Left cardiac atrium (tissue), 4 donors: ENCODE results near the gene SLC35D1. TPM values are rescaled to one million over a fixed set of nuclear protein-coding genes. Genes with fewer than 3 reads are reported as not detected.
"Not testable (repeated sequence)": the region's sequence is repeated elsewhere in the genome, so short reads cannot be mapped to it uniquely, and the experiment has no call there.

Experiments used
- ATAC-seq, 2 donors: fragments of 200-7000 bp; cut with Tn5 transposase; one replicate each; pipeline ENCODE4 v1.9.1; 2020; ENCODE audit warnings: mild to moderate bottlenecking in 2 of 2, moderate library complexity in 2 of 2
- DNase-seq: peaks from one replicate; pipeline ENCODE4 v3.0.0-alpha.2; 2020
- intact Hi-C, 2 donors: fragments of 100-400 bp; cut with DNase I; formaldehyde crosslinking; loops; one replicate each; pipeline versions ENCODE4 v1.14.1 to v1.15.1; 2022 to 2023
- total RNA-seq, 2 donors: library from RNA; stranded (reverse); fragmentation: NEBNext Ultra II Directional; extraction: Animal tissue kit (Norgen Biotek cat#: 25700); gene quantifications; one replicate each; pipeline ENCODE4 v1.2.1, GENCODE V29; 2021
- donor health status: DM: no; HTN: yes; CAD: no.
- donor health status: DM: no; HTN: yes; CAD: no; lungs with severe emphysema.
- donor health status: DM: yes; HTN: yes; CAD: no.
- donor health status: Dilated cardiomyopathy.

Gene SLC35D1
- total RNA-seq, 2 donors from 2014 or later = 2.6 to 4.5 TPM

DNA sequence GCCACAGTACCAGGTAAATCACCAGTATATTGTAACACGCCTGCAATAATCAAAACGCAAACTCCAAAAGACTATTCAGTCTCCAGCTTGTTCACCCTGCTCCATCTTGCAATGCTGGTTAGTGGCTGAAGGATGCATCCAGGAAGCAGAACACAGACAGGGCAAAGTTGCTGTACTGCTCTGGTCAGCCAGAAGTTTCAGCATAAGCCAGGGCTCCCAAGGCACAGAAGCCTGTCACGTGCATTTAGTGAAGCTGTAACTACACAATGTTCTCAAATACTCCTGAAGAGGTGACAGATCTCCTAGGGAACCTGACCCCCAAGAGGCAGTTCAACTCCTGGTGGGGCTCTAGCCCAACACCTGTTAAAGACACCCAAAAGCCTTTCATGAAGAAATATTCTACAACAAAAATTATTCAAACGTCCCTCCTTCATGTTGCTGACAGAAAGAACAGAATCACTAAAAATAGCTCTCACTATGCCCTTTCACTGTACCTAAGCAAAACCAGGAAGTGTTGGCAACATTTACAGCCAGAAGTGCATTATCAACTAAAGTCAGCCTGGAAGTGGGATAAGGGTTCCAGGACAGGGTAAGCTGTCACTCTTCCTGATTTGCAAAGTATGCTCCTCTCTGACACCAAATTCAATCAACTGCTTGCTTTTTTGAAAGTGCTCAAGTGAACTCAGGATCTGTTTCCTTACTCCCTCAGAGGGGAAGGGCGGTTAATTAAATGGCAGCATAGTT is 52.1 kb downstream of the SLC35D1 start:
- no peak for DNase-seq

DNA sequence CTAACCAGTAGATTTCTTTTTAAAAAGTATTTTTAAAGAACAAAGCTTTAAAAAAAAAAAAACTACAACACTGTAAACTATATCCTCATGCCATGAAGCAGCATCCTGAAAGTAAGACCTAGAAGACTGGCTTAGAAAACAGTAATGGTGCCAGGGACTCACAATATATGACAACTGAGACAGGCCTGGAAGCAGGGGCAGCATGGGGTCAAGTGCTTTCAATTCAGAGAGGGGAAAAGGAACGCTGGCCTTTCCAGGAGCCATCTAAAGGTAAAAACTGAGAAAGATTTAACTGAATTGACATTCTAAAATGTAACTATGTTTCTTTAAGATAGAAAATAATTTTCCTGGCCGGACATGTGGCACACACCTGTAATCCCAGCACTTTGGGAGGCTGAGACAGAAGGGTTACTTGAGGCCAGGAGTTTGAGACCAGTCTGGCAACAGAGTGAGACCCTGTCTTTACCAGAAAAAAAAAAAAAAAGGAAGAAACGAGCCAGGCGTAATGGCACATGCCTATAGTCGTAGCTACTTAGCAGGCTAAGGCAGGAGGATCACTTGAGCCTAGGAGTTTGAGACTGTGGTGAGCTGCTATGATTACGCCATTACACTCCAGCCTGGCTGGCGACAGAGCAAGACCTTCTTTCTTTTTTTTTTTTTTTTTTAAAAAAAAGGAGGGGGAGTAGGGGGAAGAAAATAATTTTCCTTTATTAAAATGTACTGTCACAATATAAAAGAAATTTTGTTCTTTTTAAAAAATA is 54.1 kb downstream of the SLC35D1 start:
- intact Hi-C loops = loop anchor here (5.0 to 10.0 kb wide), 2 partner anchors 145 to 212 kb away; no protein-coding TSS in a partner anchor
- no peak for ATAC-seq

More for the DNA sequence above, 52.1 kb downstream of the SLC35D1 start:
- peak; percentile 65 to 66 for ATAC-seq
- intact Hi-C loops = no loop called here

DNA sequence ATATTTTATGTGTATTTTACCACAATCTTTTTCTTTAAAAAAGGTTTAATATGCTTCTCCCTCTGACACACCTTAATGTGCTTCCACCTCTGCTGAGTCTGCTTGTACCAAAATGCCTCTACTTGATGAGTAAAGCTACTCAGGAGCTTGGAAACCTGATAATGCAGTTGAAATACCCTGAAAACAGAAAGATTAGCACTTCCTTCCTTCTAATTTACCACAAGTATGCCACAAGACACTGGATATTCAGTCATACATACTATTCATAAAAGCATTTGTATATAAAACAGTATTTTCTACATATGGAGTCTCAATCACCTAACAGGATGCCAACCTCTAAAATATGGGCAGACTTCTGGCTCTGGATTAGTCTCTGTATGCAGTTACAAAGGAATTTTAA is 55.0 kb downstream of the SLC35D1 start:
- intact Hi-C loops = loop anchor here (5.0 to 10.0 kb wide), 2 partner anchors 146 to 213 kb away; no protein-coding TSS in a partner anchor

More for the DNA sequence above, 54.1 kb downstream of the SLC35D1 start:
- no peak for DNase-seq

DNA sequence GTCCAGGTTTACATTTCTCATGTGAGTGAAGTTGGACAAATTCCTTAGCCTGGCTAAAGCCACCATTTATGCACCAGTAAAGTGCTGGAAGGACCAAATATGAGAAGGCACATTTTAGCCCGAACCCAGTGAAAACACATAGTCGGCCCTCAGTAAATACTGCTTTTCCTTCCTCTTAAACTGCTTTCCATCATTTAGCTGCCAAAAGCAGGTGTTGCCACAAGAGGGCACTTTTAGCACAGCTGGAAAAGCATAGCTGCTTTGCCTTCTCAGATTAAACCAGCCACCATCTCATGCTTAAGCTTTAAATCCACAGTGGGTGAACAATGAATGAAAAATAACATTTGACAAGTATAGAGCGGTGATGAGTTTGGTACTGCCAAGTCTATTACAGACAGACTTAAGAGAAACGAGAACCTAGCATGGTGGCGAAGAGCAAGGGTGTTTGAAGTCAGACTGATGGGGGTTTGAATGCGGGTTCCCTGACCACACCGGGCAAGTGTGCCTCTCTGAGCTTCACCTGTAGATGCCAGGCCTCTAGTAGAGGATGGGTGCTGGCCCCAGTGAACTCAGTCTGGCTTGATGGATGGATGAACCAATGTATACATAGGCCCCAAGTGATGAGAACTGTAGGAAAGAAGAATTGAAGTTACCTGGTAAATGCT is 57.8 kb downstream of the SLC35D1 start:
- intact Hi-C loops = loop anchor here (1.0 to 10.0 kb wide), 3 partner anchors 149 to 216 kb away; no protein-coding TSS in a partner anchor
- DNase-seq (peak; percentile 45), ATAC-seq (peak; percentile 63 to 70)

More for the DNA sequence above, 55.0 kb downstream of the SLC35D1 start:
- DNase-seq = no peak
- no peak for ATAC-seq

DNA sequence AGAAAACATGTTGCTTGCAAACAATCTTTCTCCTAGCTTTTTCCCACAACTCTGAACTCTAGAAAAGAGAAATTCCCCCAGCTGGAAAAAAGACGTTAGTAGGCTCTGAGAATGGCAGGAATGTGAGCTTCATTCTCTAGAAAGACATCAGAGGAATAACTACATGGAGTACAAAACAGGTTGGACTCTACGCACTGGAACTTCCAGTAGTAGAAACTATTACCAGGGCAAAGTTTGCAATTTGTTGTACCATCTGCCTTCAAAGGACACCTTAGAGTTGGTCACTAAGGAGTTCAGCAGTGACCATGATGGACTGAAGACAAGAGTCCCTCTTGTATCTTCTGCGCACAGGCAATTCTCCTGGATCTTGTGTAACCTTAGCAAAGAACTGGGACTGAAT is 60.9 kb downstream of the SLC35D1 start:
- intact Hi-C loops = loop anchor here in 1 of 2 donors (10.0 kb wide), 1 partner anchor 152 kb away; no protein-coding TSS in a partner anchor
- DNase-seq (no peak), ATAC-seq (no peak)

DNA sequence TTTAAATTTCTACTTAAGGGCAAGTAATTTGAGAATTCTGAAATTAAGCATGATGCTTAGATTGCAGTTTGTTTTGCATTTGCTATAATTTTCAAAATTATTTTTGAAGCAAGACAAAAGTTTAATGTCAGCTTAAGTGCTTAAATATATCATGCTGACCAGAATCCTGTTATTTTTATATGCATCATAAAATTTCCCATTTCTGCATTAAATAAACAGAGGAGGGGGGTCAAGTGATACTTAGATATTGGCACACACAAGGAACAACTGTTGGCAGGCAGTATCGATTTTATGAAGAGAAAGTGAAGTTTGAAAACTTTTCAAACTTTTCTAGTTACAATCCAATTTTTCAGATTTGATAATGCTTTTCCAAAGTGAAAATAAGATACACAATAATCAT is 68.1 kb downstream of the SLC35D1 start:
- intact Hi-C loops = no loop called here
- ATAC-seq (no peak), DNase-seq (no peak)

DNA sequence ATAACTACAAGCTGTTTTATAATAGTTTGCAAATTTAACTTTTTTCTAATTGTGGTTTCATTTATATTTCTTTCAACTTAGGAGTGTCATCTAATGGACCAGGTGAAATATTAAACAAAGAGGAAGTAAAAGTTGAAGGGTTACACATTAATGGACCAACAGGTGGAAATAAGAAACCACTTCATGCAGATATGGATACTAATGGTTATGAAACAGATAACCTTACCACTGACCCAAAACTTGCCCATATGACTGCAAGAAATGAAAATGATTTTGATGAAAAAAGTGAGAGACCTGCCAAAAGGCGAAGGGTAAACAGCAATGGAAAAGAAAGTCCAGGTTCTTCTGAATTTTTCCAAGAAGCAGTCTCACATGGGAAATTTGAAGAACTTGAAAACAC is 69.5 kb downstream of the SLC35D1 start:
- ATAC-seq = no peak
- DNase-seq = no peak
- intact Hi-C loops = no loop called here

DNA sequence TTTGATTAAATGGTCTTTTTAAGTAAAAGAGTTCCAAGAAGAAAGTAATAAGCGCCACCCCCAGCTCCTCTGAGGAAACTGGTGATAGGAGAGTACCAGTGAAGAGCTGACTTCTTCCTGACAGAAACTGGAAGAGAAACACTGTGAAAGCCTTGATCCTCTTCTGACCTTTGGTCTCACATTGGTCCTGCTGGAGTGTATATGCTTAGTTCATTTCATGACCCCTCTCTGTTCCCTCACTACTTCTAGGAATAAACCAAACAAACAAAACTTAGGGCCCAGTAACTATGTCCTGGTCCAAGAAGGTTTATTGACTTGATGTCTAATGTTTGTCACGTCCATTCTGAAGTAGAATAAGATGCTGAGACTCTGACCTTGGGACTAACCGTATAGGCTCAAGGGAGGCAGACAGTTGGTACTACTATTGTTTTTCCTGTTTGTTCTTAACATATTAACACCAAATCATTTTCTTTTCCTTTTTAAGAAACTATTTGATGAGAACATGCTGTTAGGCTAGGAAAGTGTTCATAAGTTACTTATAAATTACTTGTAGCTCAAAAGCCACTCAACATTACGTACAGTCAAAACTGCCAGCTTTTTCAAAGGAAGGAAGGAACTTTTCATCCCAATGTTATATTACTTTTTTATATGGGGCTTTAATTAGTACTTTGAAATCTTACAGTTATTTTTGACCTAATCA is 71.2 kb downstream of the SLC35D1 start:
- intact Hi-C loops = no loop called here
- DNase-seq = no peak
- ATAC-seq = no peak

DNA sequence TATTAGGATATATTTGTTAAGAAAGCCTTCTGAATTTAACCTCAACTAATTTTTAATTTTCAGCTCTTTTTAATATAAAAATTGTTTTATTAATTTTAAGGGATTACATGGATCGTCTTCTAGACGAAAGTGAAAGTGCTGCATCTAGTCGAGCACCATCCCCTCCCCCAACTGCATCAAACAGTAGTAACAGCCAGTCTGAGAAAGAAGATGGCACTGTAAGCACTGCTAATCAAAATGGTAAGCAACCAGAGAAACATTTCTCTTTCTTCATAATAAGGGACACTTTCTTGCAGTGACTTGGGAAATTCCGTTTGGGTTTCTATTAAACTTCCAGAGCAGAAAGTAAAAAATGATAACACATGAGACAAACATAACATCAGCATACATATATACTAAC is 72.3 kb downstream of the SLC35D1 start:
- DNase-seq = no peak
- intact Hi-C loops = no loop called here
- peak; percentile 56 to 71 for ATAC-seq

DNA sequence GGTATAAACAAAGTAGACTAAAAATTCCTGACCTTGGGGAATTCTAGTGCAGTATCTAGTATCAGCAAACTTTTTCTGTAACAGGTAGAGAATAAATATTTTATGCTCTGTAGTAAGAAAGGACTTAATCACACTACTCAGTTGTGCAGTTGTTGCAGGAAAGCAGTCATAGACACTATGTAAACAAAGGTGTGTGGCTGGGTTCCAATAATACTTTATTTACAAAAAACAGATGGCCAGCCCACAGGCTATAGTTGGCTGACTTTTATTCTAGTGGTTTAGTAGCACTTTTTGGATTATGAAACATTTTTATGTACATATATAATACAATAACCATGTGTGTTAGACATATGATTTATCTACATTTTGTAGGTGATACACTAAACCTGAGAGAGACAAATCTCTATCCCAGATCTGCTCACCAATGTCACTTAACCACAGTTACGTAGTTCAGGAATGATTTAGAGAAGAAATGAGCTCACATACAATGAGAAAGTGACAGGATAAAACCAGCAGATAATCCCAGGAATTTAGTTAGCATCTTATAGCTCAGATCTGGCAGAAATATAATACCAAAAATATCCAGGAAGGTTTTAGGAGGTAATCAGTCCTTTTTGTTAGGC is 73.1 kb downstream of the SLC35D1 start:
- DNase-seq (no peak), ATAC-seq (no peak)
- intact Hi-C loops = no loop called here

DNA sequence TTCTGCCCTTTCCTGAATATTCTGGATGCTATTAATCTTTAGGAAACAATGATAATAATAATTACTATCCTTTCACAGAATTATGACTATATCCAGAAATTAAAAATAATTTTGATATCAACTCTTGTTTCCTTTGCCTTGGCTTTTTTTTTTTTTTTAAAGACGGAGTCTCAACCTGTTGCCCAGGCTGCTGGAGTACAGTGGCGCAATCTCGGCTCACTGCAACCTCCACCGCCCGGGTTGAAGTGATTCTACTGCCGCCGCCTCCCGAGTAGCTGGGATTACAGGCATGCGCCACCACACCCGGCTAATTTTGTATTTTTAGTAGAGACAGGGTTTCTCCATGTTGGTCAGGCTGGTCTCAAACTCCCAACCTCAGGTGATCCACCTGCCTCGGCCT is 74.3 kb downstream of the SLC35D1 start:
- DNase-seq, ATAC-seq, intact Hi-C loops: not testable (repeated sequence)

DNA sequence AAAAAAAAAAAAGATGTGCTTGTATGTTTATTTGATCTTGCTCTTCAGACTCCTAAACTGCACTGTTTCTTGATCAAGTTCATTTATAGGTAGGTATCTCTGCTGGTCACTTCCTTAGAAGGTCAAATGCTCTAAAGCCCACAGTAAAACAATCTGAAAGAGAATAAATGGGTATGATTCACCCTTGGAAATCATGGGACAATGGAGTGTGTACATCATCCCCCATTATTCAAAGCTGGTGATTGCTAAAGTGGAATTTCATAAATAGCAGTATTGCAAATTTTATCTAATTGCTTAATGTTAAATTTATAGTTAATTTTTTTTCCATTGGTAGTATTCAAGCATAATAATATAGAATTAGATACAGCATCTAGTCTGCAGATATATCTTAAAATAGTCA is 75.7 kb downstream of the SLC35D1 start:
- intact Hi-C loops = no loop called here
- ATAC-seq = no peak
- no peak for DNase-seq

DNA sequence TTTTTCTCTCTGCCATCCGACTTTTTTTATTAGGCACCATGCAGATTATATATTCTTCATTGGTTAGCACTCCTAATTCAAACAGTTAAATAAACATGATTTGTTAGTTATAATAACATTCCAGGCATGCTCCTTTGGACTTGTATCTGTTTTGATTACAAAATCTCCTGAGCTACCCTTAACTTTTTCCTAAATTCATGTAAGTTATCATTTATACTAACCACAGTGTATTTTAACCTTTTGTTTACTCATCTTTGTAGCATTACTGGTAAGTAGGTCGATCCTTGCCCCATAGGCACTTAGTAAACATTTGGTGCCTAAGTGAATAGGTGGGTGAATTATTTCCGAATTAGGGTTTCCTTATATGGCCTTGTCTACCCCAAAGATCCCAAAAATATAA is 85.4 kb downstream of the SLC35D1 start:
- DNase-seq (no peak), ATAC-seq (no peak)
- intact Hi-C loops = no loop called here

DNA sequence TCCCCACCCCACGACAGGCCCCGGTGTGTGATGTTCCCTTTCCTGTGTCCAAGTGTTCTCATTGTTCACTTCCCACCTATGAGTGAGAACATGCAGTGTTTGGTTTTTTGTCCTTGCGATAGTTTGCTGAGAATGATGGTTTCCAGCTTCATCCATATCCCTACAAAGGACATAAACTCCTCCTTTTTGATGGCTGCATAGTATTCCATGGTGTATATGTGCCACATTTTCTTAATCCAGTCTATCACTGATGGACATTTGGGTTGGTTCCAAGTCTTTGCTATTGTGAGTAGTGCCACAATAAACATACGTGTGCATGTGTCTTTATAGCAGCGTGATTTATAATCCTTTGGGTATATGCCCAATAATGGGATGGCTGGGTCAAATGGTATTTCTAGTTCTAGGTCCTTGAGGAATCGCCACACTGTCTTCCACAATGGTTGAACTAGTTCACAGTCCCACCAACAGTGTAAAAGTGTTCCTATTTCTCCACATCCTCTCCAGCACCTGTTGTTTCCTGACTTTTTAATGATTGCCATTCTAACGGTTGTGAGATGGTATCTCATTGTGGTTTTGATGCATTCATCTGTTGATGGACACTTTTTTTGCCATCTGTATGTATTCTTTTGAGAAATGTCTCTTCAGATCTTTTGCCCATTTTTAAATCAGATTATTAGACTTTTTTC is 87.6 kb downstream of the SLC35D1 start:
- DNase-seq, intact Hi-C loops, ATAC-seq: not testable (repeated sequence)

DNA sequence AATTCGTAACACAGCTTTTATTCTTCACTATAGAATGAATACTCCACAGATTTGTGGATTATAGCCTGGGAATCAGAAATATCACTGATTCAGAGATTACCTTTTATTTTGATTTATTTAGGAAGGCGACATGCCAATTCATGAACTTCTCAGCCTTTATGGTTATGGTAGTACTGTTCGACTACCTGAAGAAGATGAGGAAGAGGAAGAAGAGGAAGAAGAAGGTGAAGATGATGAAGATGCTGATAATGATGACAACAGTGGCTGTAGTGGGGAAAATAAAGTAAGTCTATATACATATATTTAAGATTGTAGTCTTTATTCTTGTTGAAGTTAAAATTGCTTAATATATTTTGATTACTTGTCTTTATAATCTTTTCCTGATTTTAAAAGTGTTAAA is 96.0 kb downstream of the SLC35D1 start:
- intact Hi-C loops = no loop called here
- DNase-seq (no peak), ATAC-seq (no peak)

DNA sequence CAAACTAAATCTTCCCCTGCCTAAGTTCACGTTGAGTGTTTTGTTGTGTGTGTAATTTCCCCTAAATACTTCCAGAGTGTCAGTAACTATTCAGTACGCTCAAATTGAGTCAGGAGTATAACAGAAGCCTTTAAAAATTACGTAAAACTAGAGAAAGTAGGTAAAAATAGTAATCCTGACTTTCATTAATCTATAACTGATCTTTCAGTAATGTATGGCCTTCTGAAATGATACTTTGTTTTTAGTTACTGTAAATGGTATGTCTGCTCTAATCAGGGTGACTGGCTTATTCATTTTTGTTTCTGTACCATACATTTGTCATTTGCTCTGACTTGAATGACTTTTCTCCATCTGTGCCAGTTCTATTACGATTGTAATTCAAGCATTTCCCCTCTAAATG is 99.7 kb downstream of the SLC35D1 start:
- no peak for ATAC-seq
- DNase-seq = no peak
- intact Hi-C loops = no loop called here

DNA sequence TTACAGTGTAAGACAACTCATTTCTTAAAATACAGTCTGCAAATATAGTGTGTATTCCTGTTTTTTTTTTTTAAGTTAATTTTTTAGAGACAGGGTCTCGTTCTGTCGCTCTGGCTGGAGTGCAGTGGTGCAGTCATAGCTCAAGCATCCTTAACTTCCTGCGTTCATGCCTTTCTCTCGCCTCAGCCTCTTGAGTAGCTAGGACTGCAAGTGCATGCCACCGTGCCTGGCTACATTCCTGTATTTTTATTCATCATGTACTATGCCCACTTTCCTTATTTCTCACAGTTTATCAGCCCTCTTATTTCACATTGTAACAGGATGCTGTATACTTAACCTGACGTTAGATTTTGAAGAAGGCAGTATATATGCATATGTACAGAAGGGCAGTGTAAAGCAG is 102.4 kb downstream of the SLC35D1 start:
- no peak for ATAC-seq
- no peak for DNase-seq
- intact Hi-C loops = no loop called here
